OCI-LY3 (cell line): ENCODE data around the gene SYTL3.

Source experiments
- H2AFZ ChIP-seq: fragments of 200-600, 300-600 bp; shearing (Covaris generic); 2 replicates; pipeline ENCODE4 v1.6.0; 2014; ENCODE audit warnings: antibody characterized with exemption, low read depth, low read length
- H3K27ac ChIP-seq: fragments of 200-600, 300-600 bp; sonication (generic); 2 replicates; pipeline ENCODE4 v1.5.1; 2014; ENCODE audit warnings: mild to moderate bottlenecking, low read length, moderate library complexity, mixed read lengths
- H3K27me3 ChIP-seq: fragments of 200-600, 300-600 bp; sonication (generic); 2 replicates; pipeline ENCODE4 v1.6.1; 2014; ENCODE audit warnings: low read depth, low read length, mixed read lengths
- H3K36me3 ChIP-seq: fragments of 200-600, 300-600 bp; sonication (generic); replicated peaks from 2 replicates; pipeline ENCODE3; 2014; ENCODE audit warnings: low read depth, low read length, mixed read lengths
- H3K4me1 ChIP-seq: fragments of 300-600, 200-600 bp; sonication (generic); 2 replicates; pipeline ENCODE4 v1.6.1; 2014; ENCODE audit warnings: low read length, mixed read lengths
- H3K4me2 ChIP-seq: fragments of 200-600, 300-600 bp; sonication (generic); 2 replicates; pipeline ENCODE4 v1.6.1; 2014; ENCODE audit warnings: low read length, mixed read lengths
- H3K4me3 ChIP-seq: fragments of 300-600, 200-600 bp; sonication (generic); 2 replicates; pipeline ENCODE4 v1.5.1; 2014; ENCODE audit warnings: antibody characterized with exemption, mild to moderate bottlenecking, low read length, moderate library complexity
- H3K79me2 ChIP-seq: fragments of 300-600, 200-600 bp; shearing (Covaris generic); 2 replicates; pipeline ENCODE4 v1.6.1; 2014; ENCODE audit warnings: mild to moderate bottlenecking, low read length, mixed read lengths
- H3K9ac ChIP-seq: fragments of 300-600, 200-600 bp; shearing (Covaris generic); 2 replicates; pipeline ENCODE4 v1.6.0; 2014; ENCODE audit warnings: mild to moderate bottlenecking, low read length, moderate library complexity
- H3K9me3 ChIP-seq: fragments of 200-600, 300-600 bp; shearing (Covaris generic); 2 replicates; pipeline ENCODE4 v1.6.1; 2014; ENCODE audit warnings: low read length, mixed read lengths; ENCODE audit not compliant: insufficient read depth
- H4K20me1 ChIP-seq: fragments of 200-600, 300-600 bp; sonication (generic); 2 replicates; pipeline ENCODE4 v1.6.1; 2016; ENCODE audit warnings: low read length, mixed read lengths; ENCODE audit not compliant: insufficient read depth
- EZH2phosphoT487 ChIP-seq: fragments of 200-600 bp; shearing (Covaris generic); IDR thresholded peaks from 2 replicates; pipeline ENCODE4 v1.6.1; 2018; ENCODE audit warnings: antibody characterized with exemption, mixed run types, low read depth
- TF ChIP-seq, protein P1 (sequence below): fragments of 200-600, 300-600 bp; sonication (generic); IDR thresholded peaks from 2 replicates; pipeline ENCODE4 v1.5.1; 2014; ENCODE audit warnings: antibody characterized with exemption, low read length, low read depth

Gene SYTL3

GRCh38 chr6:158639056-158639455, 10.8 kb upstream of the SYTL3 start:
- peaks cover 7% of the 10 kb centered on the region for H3K4me1 ChIP-seq
- H3K9me3 ChIP-seq, result no peaks in the 10 kb centered on the region
- no peak overlapping the region for H3K4me2 ChIP-seq
- H3K36me3 ChIP-seq, result peaks cover 21% of the 10 kb centered on the region
- no peak overlapping the region for H3K4me3 ChIP-seq
- H3K27ac ChIP-seq, result no peak overlapping the region
- H3K79me2 ChIP-seq, result peaks cover 31% of the 10 kb centered on the region
- H4K20me1 ChIP-seq, result no peaks in the 10 kb centered on the region
- no peak overlapping the region for H2AFZ ChIP-seq
- no peak overlapping the region for H3K9ac ChIP-seq
- no peaks in the 10 kb centered on the region for H3K27me3 ChIP-seq
- no peak for TF ChIP-seq EZH2phosphoT487
- TF ChIP-seq, protein P1, sequence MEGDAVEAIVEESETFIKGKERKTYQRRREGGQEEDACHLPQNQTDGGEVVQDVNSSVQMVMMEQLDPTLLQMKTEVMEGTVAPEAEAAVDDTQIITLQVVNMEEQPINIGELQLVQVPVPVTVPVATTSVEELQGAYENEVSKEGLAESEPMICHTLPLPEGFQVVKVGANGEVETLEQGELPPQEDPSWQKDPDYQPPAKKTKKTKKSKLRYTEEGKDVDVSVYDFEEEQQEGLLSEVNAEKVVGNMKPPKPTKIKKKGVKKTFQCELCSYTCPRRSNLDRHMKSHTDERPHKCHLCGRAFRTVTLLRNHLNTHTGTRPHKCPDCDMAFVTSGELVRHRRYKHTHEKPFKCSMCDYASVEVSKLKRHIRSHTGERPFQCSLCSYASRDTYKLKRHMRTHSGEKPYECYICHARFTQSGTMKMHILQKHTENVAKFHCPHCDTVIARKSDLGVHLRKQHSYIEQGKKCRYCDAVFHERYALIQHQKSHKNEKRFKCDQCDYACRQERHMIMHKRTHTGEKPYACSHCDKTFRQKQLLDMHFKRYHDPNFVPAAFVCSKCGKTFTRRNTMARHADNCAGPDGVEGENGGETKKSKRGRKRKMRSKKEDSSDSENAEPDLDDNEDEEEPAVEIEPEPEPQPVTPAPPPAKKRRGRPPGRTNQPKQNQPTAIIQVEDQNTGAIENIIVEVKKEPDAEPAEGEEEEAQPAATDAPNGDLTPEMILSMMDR, result no peak

- Histone ChIP-seq H3K4me1 (peaks cover 12% of the 10 kb centered on the region), H3K4me3 (no peak overlapping the region), H3K9me3 (no peaks in the 10 kb centered on the region), H2AFZ (no peak overlapping the region), H3K4me2 (no peak overlapping the region), H3K27ac (no peak overlapping the region), H3K79me2 (peaks cover 35% of the 10 kb centered on the region), H3K27me3 (no peaks in the 10 kb centered on the region), H3K9ac (no peak overlapping the region), H4K20me1 (no peaks in the 10 kb centered on the region), H3K36me3 (peaks cover 15% of the 10 kb centered on the region)
- TF ChIP-seq EZH2phosphoT487, result no peak
- TF ChIP-seq, protein P1, result no peak
Measured at GRCh38 chr6:158640519-158640918, 9.3 kb upstream of the SYTL3 start.

DNA sequence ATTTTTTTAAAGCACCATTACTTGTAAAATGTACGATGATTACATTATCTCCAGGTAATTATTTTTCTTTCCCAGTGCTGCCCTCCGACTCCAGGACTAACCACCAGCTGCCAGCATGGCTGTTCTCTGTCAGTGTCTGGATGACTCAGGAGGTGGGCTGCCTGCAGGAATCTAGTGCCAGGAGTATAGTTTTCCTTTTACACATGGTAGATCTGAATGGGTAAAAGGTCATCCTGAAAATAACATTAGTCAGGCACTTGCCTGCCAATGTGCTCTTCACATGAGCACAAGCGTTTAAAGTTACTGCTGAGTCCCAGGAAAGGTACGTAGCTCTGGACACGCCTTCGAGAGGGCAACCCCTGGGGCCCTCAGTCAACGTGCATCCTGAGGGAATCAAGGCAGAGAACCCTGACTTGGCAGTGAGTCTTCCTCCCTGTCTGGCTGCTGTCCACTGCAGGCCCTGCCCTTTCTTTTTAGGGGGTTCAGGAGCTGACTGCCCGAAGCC, 7.7 kb upstream of the SYTL3 start:
- H3K4me2 ChIP-seq, result no peak overlapping the region
- H2AFZ ChIP-seq, result no peak overlapping the region
- H3K9me3 ChIP-seq, result no peaks in the 10 kb centered on the region
- H4K20me1 ChIP-seq, result no peaks in the 10 kb centered on the region
- no peak overlapping the region for H3K4me3 ChIP-seq
- H3K4me1 ChIP-seq, result peaks cover 16% of the 10 kb centered on the region
- H3K27me3 ChIP-seq, result no peaks in the 10 kb centered on the region
- no peak overlapping the region for H3K9ac ChIP-seq
- no peak for TF ChIP-seq EZH2phosphoT487
- H3K36me3 ChIP-seq, result peaks cover 10% of the 10 kb centered on the region
- no peak overlapping the region for H3K27ac ChIP-seq
- peaks cover 35% of the 10 kb centered on the region for H3K79me2 ChIP-seq

- Histone ChIP-seq H3K27me3 (no peaks in the 10 kb centered on the region), H3K4me3 (peak overlapping the region; percentile 98), H3K4me1 (peaks cover 27% of the 10 kb centered on the region), H3K9ac (peak overlapping the region; percentile 88), H3K79me2 (peaks cover 35% of the 10 kb centered on the region), H3K4me2 (peak overlapping the region; percentile 96), H2AFZ (no peak overlapping the region), H3K36me3 (peaks cover 10% of the 10 kb centered on the region), H4K20me1 (no peaks in the 10 kb centered on the region), H3K9me3 (no peaks in the 10 kb centered on the region), H3K27ac (peak overlapping the region; percentile 38)
- TF ChIP-seq EZH2phosphoT487, result no peak
- TF ChIP-seq, protein P1, result no peak
Measured at GRCh38 chr6:158643836-158644230, 6.0 kb upstream of the SYTL3 start.
